Osteoblast (primary cell): ENCODE data around the gene MAP2K3. TPM values are rescaled to one million over a fixed set of nuclear protein-coding genes. Genes with fewer than 3 reads are reported as not detected.
"Not testable (repeated sequence)": the region's sequence is repeated elsewhere in the genome, so short reads cannot be mapped to it uniquely, and the experiment has no call there.

ENCODE experiments used
- DNase-seq: peaks from one replicate; pipeline ENCODE4 v3.0.0; 2011; ENCODE audit warnings: low spot score, mixed read lengths; ENCODE audit not compliant: insufficient read length; ENCODE audit errors: missing footprints
- H2AFZ ChIP-seq: 2 replicates; pipeline ENCODE4 v1.6.0; 2011; ENCODE audit warnings: mild to moderate bottlenecking, low read length
- H3K27ac ChIP-seq: 2 replicates; pipeline ENCODE4 v1.5.1; 2011; ENCODE audit warnings: mild to moderate bottlenecking, low read depth, low read length, moderate library complexity
- H3K27me3 ChIP-seq: 2 replicates; pipeline ENCODE4 v1.6.0; 2012; ENCODE audit warnings: mild to moderate bottlenecking, control low read depth, inconsistent platforms, low read length, moderate library complexity; ENCODE audit not compliant: insufficient read depth
- H3K36me3 ChIP-seq: 2 replicates; pipeline ENCODE4 v1.5.1; 2011; ENCODE audit warnings: mild to moderate bottlenecking, low read length, control low read depth, moderate library complexity; ENCODE audit not compliant: insufficient read depth
- H3K4me1 ChIP-seq: 2 replicates; pipeline ENCODE4 v1.5.1; 2011; ENCODE audit warnings: mild to moderate bottlenecking, low read length, control low read depth, moderate library complexity; ENCODE audit not compliant: insufficient read depth
- H3K4me2 ChIP-seq: 2 replicates; pipeline ENCODE4 v1.6.0; 2011; ENCODE audit warnings: mild to moderate bottlenecking, low read length; ENCODE audit not compliant: insufficient read depth
- H3K4me3 ChIP-seq: fragments of 200-600 bp; sonication (generic); 3 replicates; pipeline ENCODE4 v1.5.1; 2012; ENCODE audit warnings: mild to moderate bottlenecking, low read length, inconsistent platforms; ENCODE audit not compliant: insufficient read depth
- H3K79me2 ChIP-seq: 2 replicates; pipeline ENCODE4 v1.6.0; 2012; ENCODE audit warnings: mild to moderate bottlenecking, low read length, control low read depth, inconsistent platforms; ENCODE audit not compliant: insufficient read depth
- H3K9me3 ChIP-seq: 2 replicates; pipeline ENCODE4 v1.5.1; 2011; ENCODE audit warnings: low read depth, low read length, control low read depth
- H4K20me1 ChIP-seq: 2 replicates; pipeline ENCODE4 v1.6.0; 2012; ENCODE audit warnings: mild to moderate bottlenecking, low read length, control low read depth; ENCODE audit not compliant: insufficient read depth
- CTCF ChIP-seq: IDR thresholded peaks from 2 replicates; pipeline ENCODE4 v1.5.1; 2011; ENCODE audit warnings: mild to moderate bottlenecking, low read depth, low read length, moderate library complexity; ENCODE audit errors: extremely low read depth
- total RNA-seq: library from RNA; depleted of rRNA; stranded (reverse); fragments of >200 nt; gene quantifications from 2 replicates; pipeline ENCODE4 v1.2.3, GENCODE V29; 2012

Gene MAP2K3
- total RNA-seq, 1 donor: 27.5 TPM

- no peaks in the 10 kb centered on the region for H3K9me3 ChIP-seq
- H3K27ac ChIP-seq: no peak overlapping the region
- TF ChIP-seq CTCF: no peak
- no peaks in the 10 kb centered on the region for H3K36me3 ChIP-seq
- DNase-seq: no peak
- no peaks in the 10 kb centered on the region for H3K79me2 ChIP-seq
- H4K20me1 ChIP-seq: no peaks in the 10 kb centered on the region
- H3K4me3 ChIP-seq: no peak overlapping the region
- no peaks in the 10 kb centered on the region for H3K4me1 ChIP-seq
- H3K27me3 ChIP-seq: no peaks in the 10 kb centered on the region
- H3K4me2 ChIP-seq: no peak overlapping the region
- no peak overlapping the region for H2AFZ ChIP-seq
These were observed 46.1 kb downstream of the MAP2K3 start for GRCh38 chr17:21330436-21331160.

GRCh38 chr17:21336541-21337294 is 52.2 kb downstream of the MAP2K3 start:
- DNase-seq: peak; percentile 47

GRCh38 chr17:21337981-21338625 is 53.6 kb downstream of the MAP2K3 start:
- not testable (repeated sequence) for H3K4me3 ChIP-seq, H3K27ac ChIP-seq, H4K20me1 ChIP-seq, H2AFZ ChIP-seq, H3K4me1 ChIP-seq, H3K79me2 ChIP-seq, H3K27me3 ChIP-seq, H3K9me3 ChIP-seq, H3K36me3 ChIP-seq, H3K4me2 ChIP-seq
- peak; percentile 58 for DNase-seq

More at GRCh38 chr17:21336541-21337294, 52.2 kb downstream of the MAP2K3 start:
- not testable (repeated sequence) for H3K4me3 ChIP-seq, H3K4me2 ChIP-seq, H3K4me1 ChIP-seq, H3K9me3 ChIP-seq, H4K20me1 ChIP-seq, H3K27ac ChIP-seq, H3K36me3 ChIP-seq, H3K27me3 ChIP-seq, H2AFZ ChIP-seq, H3K79me2 ChIP-seq

- Histone ChIP-seq H3K27ac (no peak overlapping the region), H3K4me3 (no peak overlapping the region), H3K79me2 (no peaks in the 10 kb centered on the region), H3K27me3 (no peaks in the 10 kb centered on the region), H3K36me3 (no peaks in the 10 kb centered on the region), H3K4me2 (no peak overlapping the region), H3K9me3 (no peaks in the 10 kb centered on the region), H3K4me1 (no peaks in the 10 kb centered on the region), H4K20me1 (no peaks in the 10 kb centered on the region), H2AFZ (no peak overlapping the region)
- TF ChIP-seq CTCF: no peak
- DNase-seq: peak; percentile 22
These were observed 54.5 kb downstream of the MAP2K3 start for GRCh38 chr17:21339011-21339410.

- H3K4me3 ChIP-seq, H3K9me3 ChIP-seq, H2AFZ ChIP-seq, DNase-seq, H3K4me2 ChIP-seq, H3K27me3 ChIP-seq, H3K79me2 ChIP-seq, H3K27ac ChIP-seq, H3K4me1 ChIP-seq, H3K36me3 ChIP-seq, H4K20me1 ChIP-seq: not testable (repeated sequence)
These were observed 55.1 kb downstream of the MAP2K3 start for GRCh38 chr17:21339571-21339970.

- not testable (repeated sequence) for H3K4me2 ChIP-seq, H3K79me2 ChIP-seq, H3K36me3 ChIP-seq, H3K27ac ChIP-seq, H3K9me3 ChIP-seq, H2AFZ ChIP-seq, H3K4me1 ChIP-seq, H3K27me3 ChIP-seq, H4K20me1 ChIP-seq, H3K4me3 ChIP-seq
- DNase-seq: peak; percentile 30
These were observed 55.9 kb downstream of the MAP2K3 start for GRCh38 chr17:21340407-21340806.

- DNase-seq: peak; percentile 29
- H3K27ac ChIP-seq, H3K79me2 ChIP-seq, H3K9me3 ChIP-seq, H4K20me1 ChIP-seq, H3K4me2 ChIP-seq, H3K27me3 ChIP-seq, H3K4me3 ChIP-seq, H3K36me3 ChIP-seq, H2AFZ ChIP-seq, H3K4me1 ChIP-seq: not testable (repeated sequence)
These were observed 56.8 kb downstream of the MAP2K3 start for GRCh38 chr17:21341279-21341678.
